C4-2B (cell line): Measurements from ENCODE around the gene SRP9.

ENCODE experiments used
- ZFX ChIP-seq: fragments of 450-650 bp; IDR thresholded peaks from 2 replicates; pipeline ENCODE4 v1.6.1; 2017
- TF ChIP-seq, protein P1 (sequence below): fragments of 450-650 bp; conservative IDR thresholded peaks from 2 replicates; pipeline ENCODE4 v1.5.1; 2017; ENCODE audit warnings: mild to moderate bottlenecking

DNA sequence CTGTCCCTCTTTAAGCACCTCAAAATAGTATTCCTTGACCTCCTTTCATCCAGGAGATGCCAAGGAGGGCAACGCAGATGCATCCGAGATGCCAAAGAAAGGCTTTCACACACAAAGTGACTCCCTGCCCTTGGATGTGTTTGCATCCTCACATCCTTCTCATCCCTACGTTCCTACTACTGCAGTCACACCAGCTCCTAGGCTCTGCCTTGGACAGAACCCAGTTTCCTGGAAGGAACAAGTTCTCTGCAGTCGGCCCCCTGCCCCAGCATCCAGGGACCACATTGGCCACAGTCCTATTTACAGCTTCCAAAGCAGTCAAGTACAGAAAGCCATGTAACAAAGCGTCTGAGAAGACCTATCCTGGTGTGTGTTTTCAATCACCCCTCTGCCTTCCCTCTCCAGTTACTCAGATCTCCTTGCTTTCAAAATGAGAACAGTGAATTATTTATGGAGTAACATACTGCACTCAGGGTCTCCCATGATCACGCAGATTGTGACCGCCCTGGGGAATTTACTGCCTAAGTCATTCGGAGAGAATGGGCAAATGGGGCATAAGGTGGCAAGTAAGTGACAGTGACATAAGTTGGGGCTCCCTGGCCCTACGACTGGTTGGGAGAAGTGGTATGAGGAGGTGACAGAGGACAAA is 21.8 kb upstream of the SRP9 start:
- TF ChIP-seq, protein P1, sequence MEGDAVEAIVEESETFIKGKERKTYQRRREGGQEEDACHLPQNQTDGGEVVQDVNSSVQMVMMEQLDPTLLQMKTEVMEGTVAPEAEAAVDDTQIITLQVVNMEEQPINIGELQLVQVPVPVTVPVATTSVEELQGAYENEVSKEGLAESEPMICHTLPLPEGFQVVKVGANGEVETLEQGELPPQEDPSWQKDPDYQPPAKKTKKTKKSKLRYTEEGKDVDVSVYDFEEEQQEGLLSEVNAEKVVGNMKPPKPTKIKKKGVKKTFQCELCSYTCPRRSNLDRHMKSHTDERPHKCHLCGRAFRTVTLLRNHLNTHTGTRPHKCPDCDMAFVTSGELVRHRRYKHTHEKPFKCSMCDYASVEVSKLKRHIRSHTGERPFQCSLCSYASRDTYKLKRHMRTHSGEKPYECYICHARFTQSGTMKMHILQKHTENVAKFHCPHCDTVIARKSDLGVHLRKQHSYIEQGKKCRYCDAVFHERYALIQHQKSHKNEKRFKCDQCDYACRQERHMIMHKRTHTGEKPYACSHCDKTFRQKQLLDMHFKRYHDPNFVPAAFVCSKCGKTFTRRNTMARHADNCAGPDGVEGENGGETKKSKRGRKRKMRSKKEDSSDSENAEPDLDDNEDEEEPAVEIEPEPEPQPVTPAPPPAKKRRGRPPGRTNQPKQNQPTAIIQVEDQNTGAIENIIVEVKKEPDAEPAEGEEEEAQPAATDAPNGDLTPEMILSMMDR = no peak
- no peak for TF ChIP-seq ZFX
